ENCODE measurements around the gene PADI2.

The PADI2 gene

DNA sequence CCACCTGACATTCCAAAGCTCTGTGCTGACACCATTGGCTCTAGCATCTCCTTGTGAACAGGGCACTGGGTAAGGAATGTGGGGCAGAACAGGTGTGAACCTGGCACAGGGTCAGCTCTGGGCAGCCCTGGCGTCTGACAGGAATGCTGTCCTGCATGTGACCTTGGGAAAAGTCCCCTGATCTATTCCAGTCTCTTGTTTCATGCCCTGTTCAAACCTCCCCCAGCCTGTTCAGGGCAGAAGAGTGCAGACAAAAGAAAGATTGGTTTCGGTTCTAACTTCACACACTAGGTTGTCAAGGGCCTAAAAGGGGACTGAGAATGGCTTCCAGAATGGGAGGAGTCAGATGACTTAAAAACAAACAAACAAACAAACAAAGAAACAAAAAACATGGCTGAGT is 37.8 kb downstream of the PADI2 start:
- no peak overlapping the region for H3K27ac ChIP-seq
- TF ChIP-seq, protein P1, sequence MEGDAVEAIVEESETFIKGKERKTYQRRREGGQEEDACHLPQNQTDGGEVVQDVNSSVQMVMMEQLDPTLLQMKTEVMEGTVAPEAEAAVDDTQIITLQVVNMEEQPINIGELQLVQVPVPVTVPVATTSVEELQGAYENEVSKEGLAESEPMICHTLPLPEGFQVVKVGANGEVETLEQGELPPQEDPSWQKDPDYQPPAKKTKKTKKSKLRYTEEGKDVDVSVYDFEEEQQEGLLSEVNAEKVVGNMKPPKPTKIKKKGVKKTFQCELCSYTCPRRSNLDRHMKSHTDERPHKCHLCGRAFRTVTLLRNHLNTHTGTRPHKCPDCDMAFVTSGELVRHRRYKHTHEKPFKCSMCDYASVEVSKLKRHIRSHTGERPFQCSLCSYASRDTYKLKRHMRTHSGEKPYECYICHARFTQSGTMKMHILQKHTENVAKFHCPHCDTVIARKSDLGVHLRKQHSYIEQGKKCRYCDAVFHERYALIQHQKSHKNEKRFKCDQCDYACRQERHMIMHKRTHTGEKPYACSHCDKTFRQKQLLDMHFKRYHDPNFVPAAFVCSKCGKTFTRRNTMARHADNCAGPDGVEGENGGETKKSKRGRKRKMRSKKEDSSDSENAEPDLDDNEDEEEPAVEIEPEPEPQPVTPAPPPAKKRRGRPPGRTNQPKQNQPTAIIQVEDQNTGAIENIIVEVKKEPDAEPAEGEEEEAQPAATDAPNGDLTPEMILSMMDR (conservative IDR thresholded peaks at IDR 0.05), result no peak

DNA sequence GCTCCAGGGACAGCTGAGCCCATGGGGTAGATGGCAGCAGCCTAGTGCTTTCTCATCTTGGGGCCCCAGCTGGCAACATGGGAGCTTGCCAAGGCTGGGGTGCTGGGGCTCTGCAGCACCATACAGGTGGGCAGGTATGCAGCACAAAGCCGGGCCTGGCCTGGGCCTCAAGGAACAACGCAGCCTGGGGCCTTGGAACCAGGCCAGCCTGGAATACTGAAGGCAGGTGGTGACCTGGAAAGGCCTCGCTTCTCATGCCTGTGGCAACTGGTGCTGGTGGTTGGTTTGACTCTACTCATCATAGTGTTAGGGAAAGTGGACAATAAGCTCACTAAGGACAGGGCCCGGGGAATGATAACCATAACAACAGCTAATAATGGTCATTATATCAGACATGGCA is 38.4 kb downstream of the PADI2 start:
- no peak for TF ChIP-seq ZFX (IDR thresholded peaks at IDR 0.05)
- TF ChIP-seq, protein P1 (conservative IDR thresholded peaks at IDR 0.05), result no peak
- no peak overlapping the region for H3K27ac ChIP-seq

DNA sequence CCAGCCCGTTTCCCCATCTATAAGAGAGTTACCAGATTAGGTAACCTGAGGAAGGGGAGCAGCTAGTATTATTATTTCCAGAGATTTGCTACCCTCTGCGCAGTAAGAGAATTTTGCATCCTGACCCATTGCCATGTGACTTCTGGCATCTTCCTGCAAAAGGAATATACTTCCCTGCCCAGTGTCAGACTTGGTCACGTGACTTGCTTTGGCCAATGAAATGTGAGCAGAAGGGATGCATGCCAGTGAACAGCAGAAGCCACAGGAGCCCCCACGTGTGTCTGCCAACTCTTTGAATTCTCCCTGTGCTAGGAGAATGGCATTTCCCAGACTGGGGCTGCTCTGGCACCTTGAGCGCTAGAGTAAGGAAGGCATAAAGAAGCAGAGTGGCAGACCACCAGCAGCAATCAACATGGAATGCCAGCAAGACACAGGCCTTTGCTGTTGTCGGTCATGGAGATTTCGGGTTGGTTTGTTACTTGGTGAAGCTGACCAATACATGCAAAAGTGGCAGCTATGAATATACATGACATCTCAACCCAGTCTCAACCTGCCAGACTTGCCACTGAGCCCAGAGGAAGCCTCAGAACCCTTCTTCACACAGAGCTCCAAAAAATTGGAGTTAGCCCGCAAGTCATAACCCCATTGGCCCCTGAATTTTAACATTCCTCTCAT is 39.0 kb downstream of the PADI2 start:
- no peak overlapping the region for H3K27ac ChIP-seq
- TF ChIP-seq, protein P1 (conservative IDR thresholded peaks at IDR 0.05), result no peak
- TF ChIP-seq ZFX (IDR thresholded peaks at IDR 0.05), result no peak

DNA sequence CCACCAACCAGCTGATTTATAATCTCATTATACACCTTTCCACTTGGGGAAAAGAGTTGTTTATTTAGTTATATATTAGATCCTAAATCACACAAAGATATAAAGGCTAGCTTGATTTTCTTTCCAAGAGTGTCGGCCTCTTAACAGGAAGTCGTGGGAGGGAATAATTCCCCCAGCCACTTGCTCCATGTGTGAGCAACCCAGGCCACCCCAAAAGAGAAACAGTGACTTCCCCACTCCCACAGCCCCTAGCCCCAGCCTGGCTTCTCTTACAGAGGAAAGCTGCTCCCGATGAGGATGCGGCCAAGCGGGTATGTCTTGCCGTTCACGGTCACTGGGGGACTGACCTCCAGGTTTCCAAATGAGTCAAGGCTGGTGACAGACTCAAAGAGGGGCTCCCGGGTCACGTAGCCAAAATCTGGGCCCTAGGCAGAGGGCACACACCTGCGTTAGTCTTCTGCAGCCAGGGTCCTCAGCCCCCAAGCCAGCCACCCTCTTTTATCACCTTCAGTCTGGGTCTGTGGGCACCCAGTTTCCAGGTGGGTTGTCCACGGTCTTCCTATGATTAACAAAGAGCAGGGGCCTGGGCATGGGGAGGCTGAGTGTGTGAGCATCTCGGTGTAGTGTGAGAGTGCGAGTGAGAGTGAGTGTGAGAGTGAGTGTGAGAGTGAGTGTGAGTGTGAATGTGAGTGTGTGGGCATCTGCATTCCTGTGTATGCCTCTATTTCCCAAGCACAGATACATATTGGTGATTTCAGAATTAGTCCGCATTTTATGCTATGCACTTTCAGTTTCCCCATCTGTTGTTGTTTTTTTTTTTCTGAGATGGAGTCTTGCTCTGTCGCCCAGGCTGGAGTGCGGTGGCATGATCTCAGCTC is 40.0 kb downstream of the PADI2 start:
- TF ChIP-seq, protein P1 (conservative IDR thresholded peaks at IDR 0.05), result no peak
- TF ChIP-seq ZFX (IDR thresholded peaks at IDR 0.05), result no peak
- no peak overlapping the region for H3K27ac ChIP-seq

DNA sequence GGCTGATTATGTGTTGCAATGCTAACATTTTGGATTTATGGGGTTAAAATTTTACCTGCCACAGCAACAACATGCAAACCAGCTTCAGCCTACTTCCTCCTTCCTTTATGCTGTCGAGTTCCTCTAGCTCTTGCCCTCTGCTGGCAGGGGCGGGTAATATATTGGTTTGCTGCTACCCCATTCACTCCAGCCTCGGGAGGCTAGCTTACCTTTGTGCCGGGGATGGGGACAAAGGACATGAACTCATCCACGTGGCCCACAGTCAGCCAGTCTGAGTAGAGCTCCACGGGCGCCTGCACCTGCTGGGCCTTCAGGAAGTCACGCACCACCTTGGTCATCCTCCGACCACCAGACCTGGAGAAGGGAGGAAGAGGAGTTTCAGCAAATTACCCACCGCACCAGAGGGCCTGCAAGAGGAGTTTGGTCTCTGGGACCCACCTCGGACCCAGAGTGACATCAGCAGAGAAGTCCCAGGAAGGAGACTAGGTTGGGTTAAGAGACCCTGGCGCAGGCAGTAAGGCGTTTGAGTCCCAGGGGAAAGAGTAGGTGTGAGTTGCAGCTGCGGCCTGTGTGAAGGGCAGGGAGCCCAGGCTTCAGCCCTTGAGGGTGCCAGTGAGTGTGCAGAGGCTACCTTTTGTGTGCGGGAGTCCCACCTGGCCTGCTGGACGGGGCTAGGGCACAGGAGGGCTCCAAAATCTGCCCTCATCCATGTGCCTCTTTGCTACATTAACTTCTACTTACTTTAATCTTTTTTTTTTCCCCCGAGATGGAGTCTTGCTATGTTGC is 43.6 kb downstream of the PADI2 start:
- no peak for TF ChIP-seq ZFX (IDR thresholded peaks at IDR 0.05)
- TF ChIP-seq, protein P1 (conservative IDR thresholded peaks at IDR 0.05), result peak; percentile 71
- no peak overlapping the region for H3K27ac ChIP-seq

DNA sequence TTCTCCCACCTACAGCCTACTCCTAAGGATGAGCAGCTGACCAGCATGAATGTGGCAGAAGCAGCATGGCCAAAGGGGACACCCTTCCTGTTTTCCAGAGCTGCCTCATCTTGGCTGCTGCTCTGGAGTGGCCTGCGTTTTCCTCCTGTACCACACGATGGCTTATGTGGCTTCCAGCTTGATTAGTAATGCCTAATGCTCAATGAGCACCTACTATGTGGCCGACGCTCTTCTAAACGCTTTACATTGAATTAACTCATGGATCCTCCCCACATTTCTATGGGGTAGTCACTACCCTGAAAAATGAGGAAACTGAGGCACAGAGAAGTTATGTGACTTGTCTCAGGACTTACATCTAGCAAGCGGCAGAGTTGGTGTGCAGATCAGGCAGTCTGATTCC is 47.5 kb downstream of the PADI2 start:
- TF ChIP-seq ZFX (IDR thresholded peaks at IDR 0.05), result no peak
- TF ChIP-seq, protein P1 (conservative IDR thresholded peaks at IDR 0.05), result no peak
- no peak overlapping the region for H3K27ac ChIP-seq

DNA sequence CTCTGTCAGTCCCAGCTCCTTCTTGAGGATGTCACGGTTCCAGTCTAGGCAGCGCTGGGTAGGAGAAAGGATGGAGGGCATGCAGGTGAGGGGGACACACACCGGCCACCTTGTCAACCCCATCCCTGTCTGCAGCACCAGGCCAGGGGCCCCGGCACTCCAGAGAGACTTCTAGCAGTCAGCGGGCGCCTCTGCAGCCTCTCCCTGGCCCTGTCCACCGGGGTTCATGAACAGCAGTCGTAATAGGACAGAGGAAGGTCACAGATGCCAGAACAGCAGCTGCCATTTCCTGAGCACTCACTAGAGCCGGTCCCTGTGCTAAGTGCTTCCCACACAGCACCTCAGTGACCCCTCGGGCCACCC is 49.1 kb downstream of the PADI2 start:
- TF ChIP-seq, protein P1 (conservative IDR thresholded peaks at IDR 0.05), result no peak
- no peak for TF ChIP-seq ZFX (IDR thresholded peaks at IDR 0.05)
- no peak overlapping the region for H3K27ac ChIP-seq

Measured in C4-2B (cell line).